A549 (cell line): ENCODE results near the gene CXCL17. TPM values are rescaled to one million over a fixed set of nuclear protein-coding genes. Genes with fewer than 3 reads are reported as not detected.

ENCODE experiments used
- ATAC-seq, 2 experiments: fragments of 200-7000 bp in 1 of 2; fragments of >200 bp in 1 of 2; cut with Nextera tagmentation in 1 of 2; cut with Tn5 transposase in 1 of 2; 3 replicates each; pipeline versions ENCODE4 v1.8.0 to v1.9.1; 2018 to 2020; ENCODE audit warnings: mild to moderate bottlenecking in 1 of 2, moderate library complexity in 1 of 2
- CTCF ChIA-PET: fragments of 300-600 bp; sonication (Branson Sonifier 250); formaldehyde crosslinking; extraction: SDS; loops from one replicate; lab custom pipeline; 2021; ENCODE audit warnings: antibody characterized with exemption, inconsistent platforms; lab: Yijun Ruan, JAX
- POLR2A ChIA-PET: fragments of 350-600 bp; formaldehyde crosslinking; extraction: SDS; loops from one replicate; lab custom pipeline; 2021; ENCODE audit warnings: antibody characterized with exemption, inconsistent platforms; lab: Yijun Ruan, JAX
- DNase-seq, 2 experiments: peaks; one replicate each; pipeline versions ENCODE4 v3.0.0 to v3.0.0-alpha.2; 2011 to 2016; ENCODE audit warnings: low read depth in 1 of 2, low spot score in 1 of 2
- FAIRE-seq: peaks from 2 replicates; lab custom pipeline; 2011; peaks lifted over from hg19 to GRCh38; lab: Jason Lieb, UNC
- H3K27ac ChIP-seq, 2 experiments: fragments of >200 bp; sonication (Bioruptor Twin); formaldehyde crosslinking; 3 replicates each; pipeline ENCODE4 v1.5.1; 2016 to 2017
- H3K4me1 ChIP-seq: fragments of >200 bp; sonication (Bioruptor Twin); formaldehyde crosslinking; 3 replicates; pipeline ENCODE4 v1.6.1; 2016
- H3K4me2 ChIP-seq: fragments of >200 bp; sonication (Bioruptor Twin); formaldehyde crosslinking; 3 replicates; pipeline ENCODE4 v1.6.1; 2016
- H3K4me3 ChIP-seq: fragments of >200 bp; sonication (Bioruptor Twin); formaldehyde crosslinking; 3 replicates; pipeline ENCODE4 v1.5.1; 2016
- H3K9me3 ChIP-seq: fragments of >200 bp; sonication (Bioruptor Twin); formaldehyde crosslinking; 3 replicates; pipeline ENCODE4 v1.6.1; 2016
- ATOH8 ChIP-seq: fragments of 250-450 bp; sonication (Bioruptor Pico); IDR thresholded peaks from 2 replicates; pipeline ENCODE4 v1.5.0; 2020; ENCODE audit warnings: low read depth, mild to moderate bottlenecking, moderate library complexity
- BHLHE40 ChIP-seq: IDR thresholded peaks from 2 replicates; pipeline ENCODE4 v1.6.1; 2012; ENCODE audit warnings: low read depth, low read length, inconsistent platforms
- CBX2 ChIP-seq: fragments of 200-600 bp; sonication (generic); IDR thresholded peaks from 2 replicates; pipeline ENCODE4 v1.6.1; 2016; ENCODE audit warnings: low read depth, mild to moderate bottlenecking, borderline replicate concordance
- CBX8 ChIP-seq: fragments of 200-600 bp; sonication (generic); IDR thresholded peaks from 2 replicates; pipeline ENCODE4 v1.6.1; 2016
- CEBPB ChIP-seq, 2 experiments: fragments of >200 bp in 1 of 2; sonication (Bioruptor Twin) in 1 of 2; formaldehyde crosslinking in 1 of 2; IDR thresholded peaks; 2 replicates each; pipeline ENCODE4 v1.6.1; 2012 to 2016
- EHF ChIP-seq: fragments of 250-450 bp; sonication (Bioruptor Pico); IDR thresholded peaks from 2 replicates; pipeline ENCODE4 v1.5.0; 2020; ENCODE audit warnings: mild to moderate bottlenecking
- EHMT2 ChIP-seq: fragments of 200-600 bp; sonication (generic); IDR thresholded peaks from 2 replicates; pipeline ENCODE4 v1.6.1; 2016; ENCODE audit warnings: antibody characterized with exemption, low read depth, mild to moderate bottlenecking, moderate library complexity
- ESRRA ChIP-seq: fragments of 150-350 bp; IDR thresholded peaks from 2 replicates; pipeline ENCODE4 v1.6.1; 2014; ENCODE audit warnings: mild to moderate bottlenecking, low read length, borderline replicate concordance
- FOSB ChIP-seq: fragments of 250-450 bp; sonication (Bioruptor Pico); IDR thresholded peaks from 2 replicates; pipeline ENCODE4 v1.5.0; 2020; ENCODE audit warnings: mild to moderate bottlenecking, moderate library complexity
- FOSL2 ChIP-seq, 2 experiments: fragments of 450-650 bp in 1 of 2; fragments of >200 bp in 1 of 2; sonication (Bioruptor Twin) in 1 of 2; formaldehyde crosslinking; IDR thresholded peaks; 2 replicates each; pipeline versions ENCODE4 v1.5.0 to v1.6.1; 2016 to 2020; ENCODE audit warnings: mild to moderate bottlenecking in 1 of 2, moderate library complexity in 1 of 2
- HDAC2 ChIP-seq: fragments of 200-600 bp; sonication (generic); IDR thresholded peaks from 2 replicates; pipeline ENCODE4 v1.6.1; 2016
- HMGXB4 ChIP-seq: fragments of 250-450 bp; sonication (Bioruptor Pico); IDR thresholded peaks from 2 replicates; pipeline ENCODE4 v1.5.0; 2021; ENCODE audit warnings: mild to moderate bottlenecking, moderate library complexity, borderline replicate concordance
- HOXA7 ChIP-seq: fragments of 250-450 bp; sonication (Bioruptor Pico); IDR thresholded peaks from 2 replicates; pipeline ENCODE4 v1.5.0; 2020; ENCODE audit warnings: mild to moderate bottlenecking, moderate library complexity
- HOXB13 ChIP-seq: fragments of 250-450 bp; sonication (Bioruptor Pico); IDR thresholded peaks from 2 replicates; pipeline ENCODE4 v1.5.0; 2020; ENCODE audit warnings: low read depth, mild to moderate bottlenecking, moderate library complexity
- HOXB5 ChIP-seq: fragments of 250-450 bp; sonication (Bioruptor Pico); IDR thresholded peaks from 2 replicates; pipeline ENCODE4 v1.5.0; 2020; ENCODE audit warnings: mild to moderate bottlenecking, moderate library complexity
- MAX ChIP-seq: IDR thresholded peaks from 2 replicates; pipeline ENCODE4 v1.6.1; 2012
- MAZ ChIP-seq: fragments of 150-350 bp; IDR thresholded peaks from 2 replicates; pipeline ENCODE4 v1.6.1; 2014; ENCODE audit warnings: antibody characterized with exemption, low read depth, low read length, borderline replicate concordance
- NPAS2 ChIP-seq: fragments of 250-450 bp; sonication (Bioruptor Pico); IDR thresholded peaks from 2 replicates; pipeline ENCODE4 v1.8.0; 2022; ENCODE audit warnings: mild to moderate bottlenecking, moderate library complexity, borderline replicate concordance
- RARB ChIP-seq: fragments of 250-450 bp; sonication (Bioruptor Pico); IDR thresholded peaks from 2 replicates; pipeline ENCODE4 v1.8.0; 2021; ENCODE audit warnings: mild to moderate bottlenecking, moderate library complexity
- RFX5 ChIP-seq: fragments of 450-650 bp; IDR thresholded peaks from 2 replicates; pipeline ENCODE4 v1.7.1; 2014; ENCODE audit warnings: antibody characterized with exemption, mild to moderate bottlenecking, moderate library complexity
- RNF2 ChIP-seq: fragments of 200-600 bp; sonication (generic); IDR thresholded peaks from 2 replicates; pipeline ENCODE4 v1.6.1; 2016; ENCODE audit warnings: low read depth, mild to moderate bottlenecking, antibody characterized with exemption, moderate library complexity, borderline replicate concordance
- TFCP2L1 ChIP-seq: fragments of 250-450 bp; sonication (Bioruptor Pico); IDR thresholded peaks from 2 replicates; pipeline ENCODE4 v1.5.0; 2021; ENCODE audit warnings: mild to moderate bottlenecking
- ZC3H11A ChIP-seq: fragments of 450-650 bp; IDR thresholded peaks from 2 replicates; pipeline ENCODE4 v1.6.1; 2014; ENCODE audit warnings: antibody characterized with exemption, mild to moderate bottlenecking
- ZFP36 ChIP-seq: fragments of 450-650 bp; IDR thresholded peaks from 2 replicates; pipeline ENCODE4 v1.6.1; 2014; ENCODE audit warnings: borderline replicate concordance; ENCODE audit not compliant: partially characterized antibody
- ZSCAN20 ChIP-seq: fragments of 250-450 bp; sonication (Bioruptor Pico); IDR thresholded peaks from 2 replicates; pipeline ENCODE4 v1.8.0; 2022; ENCODE audit warnings: mild to moderate bottlenecking, moderate library complexity
- WGBS: methylation state at CpG from one replicate; pipeline ENCODE4 v1.1.6; 2017; ENCODE audit errors: missing lambda C conversion rate; 5-methylcytosine and 5-hydroxymethylcytosine counted together
- polyA minus RNA-seq: library from RNA; depleted of rRNA, polyadenylated mRNA; stranded (reverse); fragments of >200 nt; gene quantifications from 2 replicates; pipeline ENCODE4 v1.2.3, GENCODE V29; 2011; rRNA and poly(A)+ RNA removed
- polyA plus RNA-seq, 4 experiments: library from polyadenylated mRNA; depleted of rRNA in 3 of 4; stranded (reverse); fragments of >200 nt; fragmentation: RNase III in 1 of 4; extraction: RNeasy Plus Mini Kit Qiagen cat#74134 plus additional on column Dnase treatment in 1 of 4; gene quantifications; 2 replicates in 3 of 4; 3 replicates in 1 of 4; pipeline ENCODE4 v1.2.3, GENCODE V29; 2011 to 2017

CXCL17 gene
- polyA plus RNA-seq (2011; rRNA removed) = 0.13 and 0.14 TPM in 2 replicates
- polyA plus RNA-seq (2012; cell fraction: cytosol; rRNA removed) = 0.08 and 0.09 TPM in 2 replicates
- not detected in 2 replicates for polyA plus RNA-seq (2012; cell fraction: nucleus; rRNA removed)
- not detected in 3 replicates for polyA plus RNA-seq (2017; fragmentation: RNase III; extraction: RNeasy Plus Mini Kit Qiagen cat#74134 plus additional on column Dnase treatment)
- not detected in 2 replicates for polyA minus RNA-seq

- peaks cover 31% of the 10 kb centered on the region for H3K4me1 ChIP-seq
- H3K4me3 ChIP-seq = no peak within 1 kb of the TSS
- WGBS = 94% methylated on average over 7 of the region's 7 CpGs
- H3K9me3 ChIP-seq = no peaks in the 10 kb centered on the region
- TF ChIP-seq EHF (CRISPR knock-in tag) (no peak), HDAC2 (no peak), HOXB13 (CRISPR knock-in tag) (no peak), ATOH8 (CRISPR knock-in tag) (no peak), FOSB (CRISPR knock-in tag) (no peak), RNF2 (no peak), ZFP36 (no peak), EHMT2 (no peak), ESRRA (no peak), CEBPB (IDR thresholded peaks at IDR 0.05) (no peak), HMGXB4 (CRISPR knock-in tag) (no peak), ZC3H11A (no peak), MAX (no peak)
- ChIA-PET CTCF (interaction anchor here (1.2 to 7.4 kb wide), 11 partner anchors 10 to 336 kb away, joined by 3 to 153 read pairs (median 22); partner anchors contain the start of genes CEACAM1, CEACAM8 and LIPE), POLR2A (no interaction called here)
- no peak for ATAC-seq
- peak within 1 kb of the TSS; percentile 46 for H3K4me2 ChIP-seq
- peak within 1 kb of the TSS in 1 of 2 experiments; percentile 11; a peak in 1 of 6 replicates for H3K27ac ChIP-seq
- no peak for DNase-seq
- no peak for FAIRE-seq
Observed at GRCh38 chr19:42442833-42443232, at the start of gene CXCL17. CXCL17 (minus strand) TSS chr19:42442946; CDS start chr19:42442832, 114 bp downstream.

- DNase-seq = peak in 1 of 2 experiments; percentile 46
- no peak; a peak in 1 of 6 replicates for ATAC-seq
- POLR2A ChIA-PET = no interaction called here
- no peaks in the 10 kb centered on the region for H3K9me3 ChIP-seq
- peaks cover 12% of the 10 kb centered on the region; the same call in 2 of the 3 replicates for H3K4me1 ChIP-seq
- TF ChIP-seq ZSCAN20 (CRISPR knock-in tag) = no peak
- no peak for TF ChIP-seq RFX5
- no peak for TF ChIP-seq HDAC2
- FAIRE-seq = peak; percentile 96
- no peak overlapping the region for H3K4me3 ChIP-seq
- peak overlapping the region; percentile 43 for H3K4me2 ChIP-seq
- 47% methylated on average over 6 of the region's 6 CpGs for WGBS
- H3K27ac ChIP-seq = no peak overlapping the region; a peak in 1 of 6 replicates
- CTCF ChIA-PET = interaction anchor here (0.6 to 2.0 kb wide), 9 partner anchors 10 to 847 kb away, joined by 3 to 11 read pairs (median 3); no protein-coding TSS in a partner anchor
Observed at GRCh38 chr19:42488783-42489521, 46.2 kb upstream of the CXCL17 start.

- H3K27ac ChIP-seq = no peak overlapping the region
- TF ChIP-seq TFCP2L1 (CRISPR knock-in tag) = no peak
- TF ChIP-seq BHLHE40 = no peak
- TF ChIP-seq ZSCAN20 (CRISPR knock-in tag) = no peak
- TF ChIP-seq FOSL2 (IDR thresholded peaks at IDR 0.05) = no peak
- no peak for TF ChIP-seq FOSL2 (CRISPR knock-in tag; IDR thresholded peaks at IDR 0.05)
- TF ChIP-seq CBX2 = no peak
- no peak for TF ChIP-seq MAZ
- no peak for TF ChIP-seq CBX8
- TF ChIP-seq NPAS2 (CRISPR knock-in tag) = no peak
- TF ChIP-seq HOXA7 (CRISPR knock-in tag) = no peak
- TF ChIP-seq EHF (CRISPR knock-in tag) = no peak
- TF ChIP-seq MAX = no peak
- no peak for TF ChIP-seq HOXB5 (CRISPR knock-in tag)
- TF ChIP-seq ZC3H11A = no peak
- no peak for TF ChIP-seq RARB (CRISPR knock-in tag)
- H3K4me1 ChIP-seq = peaks cover 12% of the 10 kb centered on the region; the same call in 2 of the 3 replicates
- no peak for DNase-seq
- ChIA-PET POLR2A (no interaction called here), CTCF (interaction anchor here (1.0 to 2.0 kb wide), 8 partner anchors 11 to 110 kb away, joined by 3 to 11 read pairs (median 4); no protein-coding TSS in a partner anchor)
- no peak overlapping the region for H3K4me2 ChIP-seq
- H3K4me3 ChIP-seq = no peak overlapping the region
- WGBS = 84% methylated on average over 3 of the region's 3 CpGs
- FAIRE-seq = no peak
- H3K9me3 ChIP-seq = no peaks in the 10 kb centered on the region
- ATAC-seq = no peak
Observed at GRCh38 chr19:42487798-42488178, 45.0 kb upstream of the CXCL17 start.
